CD4-positive, alpha-beta T cell treated with Interleukin-6 for 4 hours (primary cell): Measurements from ENCODE around the gene WIPI1.
"Not testable (repeated sequence)": the region's sequence is repeated elsewhere in the genome, so short reads cannot be mapped to it uniquely, and the experiment has no call there.

Experiments
- DNase-seq: peaks from one replicate; pipeline ENCODE4 v3.0.0-alpha.2; 2020; ENCODE audit warnings: mixed read lengths

Gene WIPI1

DNA sequence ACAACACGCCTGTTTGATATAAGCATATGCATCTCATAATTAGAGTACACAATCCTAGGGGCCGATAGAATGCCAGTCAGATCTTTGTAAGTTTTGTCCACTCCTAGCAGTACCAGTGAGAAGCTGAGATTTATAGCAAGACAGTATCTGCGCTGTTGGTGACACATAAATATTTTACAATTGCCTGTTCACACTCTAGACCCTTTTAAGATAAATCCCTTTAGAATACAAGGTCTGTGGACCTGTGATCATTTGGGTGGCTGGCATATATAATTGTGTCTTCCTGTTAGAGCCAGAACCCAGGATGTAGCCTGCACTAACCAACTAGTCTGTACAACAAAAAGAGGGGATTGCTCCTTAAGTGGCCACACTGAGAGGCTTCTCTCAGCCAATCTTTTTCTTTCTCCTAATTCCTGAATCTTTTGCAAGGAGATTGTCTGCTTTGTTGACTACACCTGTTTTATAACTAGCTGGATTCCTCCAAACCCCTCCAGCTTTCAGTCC is 74.7 kb downstream of the WIPI1 start:
- DNase-seq: no peak

DNA sequence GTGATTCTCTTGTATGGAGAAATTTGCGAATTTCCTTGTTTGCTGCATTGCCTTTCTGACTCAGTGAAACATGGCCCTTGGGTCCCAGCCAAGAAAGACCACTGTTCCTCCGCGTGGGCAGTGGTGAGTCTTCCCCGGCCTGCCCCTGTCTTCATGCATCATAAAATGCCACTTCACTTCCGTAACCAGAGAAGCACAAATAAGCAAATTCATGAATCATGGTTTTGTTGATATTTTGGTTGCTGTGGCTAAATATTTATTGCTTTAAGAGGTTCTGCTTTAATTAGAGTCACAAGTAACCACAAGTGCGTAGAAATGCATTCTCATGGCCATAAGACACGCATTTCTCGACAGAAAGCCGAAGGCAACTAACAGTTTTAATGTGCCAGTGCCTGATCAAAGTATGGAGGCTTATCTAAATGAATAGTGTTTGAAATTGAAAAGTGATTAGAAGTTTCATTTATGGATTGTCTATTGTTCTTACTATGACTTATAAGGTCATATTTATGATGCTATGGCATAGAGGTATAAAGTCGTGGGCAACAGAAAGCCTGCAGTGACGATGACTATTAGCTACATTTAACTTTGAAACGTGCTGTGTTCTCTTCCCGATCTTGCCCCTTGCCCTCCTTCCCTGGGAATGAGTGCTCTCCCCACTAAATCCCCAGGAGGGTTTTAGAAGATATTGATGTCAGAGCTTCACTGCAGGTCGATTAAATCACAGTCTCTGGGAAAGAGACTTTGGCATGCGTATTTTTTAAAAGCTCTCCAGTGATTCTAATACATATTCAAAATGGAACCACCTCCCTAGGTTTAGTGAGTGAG is 76.0 kb downstream of the WIPI1 start:
- no peak for DNase-seq

DNA sequence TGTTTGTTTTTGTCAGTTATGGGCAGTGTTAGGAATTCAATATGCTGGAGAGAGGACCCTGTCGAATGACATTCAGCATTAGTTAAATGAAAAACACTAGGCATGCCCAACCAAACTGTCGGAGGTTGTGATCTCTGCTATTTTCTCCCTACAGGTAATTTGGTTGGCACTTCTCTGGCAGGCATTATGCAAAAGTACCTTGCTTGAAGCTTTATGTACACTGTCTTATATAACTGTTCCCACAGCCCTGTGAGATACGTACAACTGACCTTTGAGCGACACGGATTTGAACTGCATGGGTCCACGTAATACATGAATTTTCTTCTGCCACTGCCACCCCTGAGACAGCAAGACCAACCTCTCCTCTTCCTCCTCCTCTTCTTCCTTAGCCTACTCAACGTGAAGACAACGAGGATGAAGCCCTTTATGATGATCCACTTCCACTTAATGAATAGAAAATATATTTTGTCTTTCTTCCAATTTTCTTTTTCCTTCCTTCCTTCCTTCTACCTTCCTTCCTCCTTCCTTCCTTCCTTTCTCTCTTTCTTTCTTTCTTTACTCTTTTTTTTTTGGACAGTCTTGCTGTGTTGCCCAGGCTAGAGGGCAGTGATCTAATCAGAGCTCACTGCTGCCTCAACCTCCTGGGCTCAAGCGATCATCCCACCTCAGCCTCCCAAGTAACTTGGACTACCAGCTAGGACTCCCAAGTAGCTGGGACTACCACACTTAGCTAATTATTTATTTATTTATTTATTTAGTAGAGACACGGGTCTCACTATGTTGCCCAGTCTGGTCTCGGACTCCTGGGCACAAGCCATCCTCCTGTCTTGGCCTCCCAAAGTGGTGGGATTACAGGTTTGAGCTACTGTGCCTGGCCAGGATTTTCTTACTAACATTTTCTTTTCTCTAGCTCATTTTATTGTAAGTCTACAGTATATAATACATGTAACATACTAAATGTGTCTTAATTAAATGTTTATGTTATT is 77.3 kb downstream of the WIPI1 start:
- DNase-seq: no peak

DNA sequence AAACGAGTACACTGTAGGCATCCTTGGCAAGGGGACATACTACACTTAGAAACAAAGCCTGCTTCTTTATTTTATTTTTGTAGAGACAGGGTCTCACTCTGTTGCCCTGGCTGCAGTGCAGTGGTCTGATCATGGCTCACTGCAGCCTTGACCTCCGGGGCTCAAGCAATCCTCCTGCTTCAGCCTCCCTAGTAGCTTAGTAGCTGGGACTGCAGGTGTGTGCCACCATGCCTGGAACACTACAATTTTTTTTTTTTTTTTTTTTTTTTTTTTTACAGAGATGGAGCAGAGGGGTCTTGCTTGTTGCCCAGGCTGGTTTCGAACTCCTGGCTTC is 78.2 kb downstream of the WIPI1 start:
- DNase-seq: no peak

DNA sequence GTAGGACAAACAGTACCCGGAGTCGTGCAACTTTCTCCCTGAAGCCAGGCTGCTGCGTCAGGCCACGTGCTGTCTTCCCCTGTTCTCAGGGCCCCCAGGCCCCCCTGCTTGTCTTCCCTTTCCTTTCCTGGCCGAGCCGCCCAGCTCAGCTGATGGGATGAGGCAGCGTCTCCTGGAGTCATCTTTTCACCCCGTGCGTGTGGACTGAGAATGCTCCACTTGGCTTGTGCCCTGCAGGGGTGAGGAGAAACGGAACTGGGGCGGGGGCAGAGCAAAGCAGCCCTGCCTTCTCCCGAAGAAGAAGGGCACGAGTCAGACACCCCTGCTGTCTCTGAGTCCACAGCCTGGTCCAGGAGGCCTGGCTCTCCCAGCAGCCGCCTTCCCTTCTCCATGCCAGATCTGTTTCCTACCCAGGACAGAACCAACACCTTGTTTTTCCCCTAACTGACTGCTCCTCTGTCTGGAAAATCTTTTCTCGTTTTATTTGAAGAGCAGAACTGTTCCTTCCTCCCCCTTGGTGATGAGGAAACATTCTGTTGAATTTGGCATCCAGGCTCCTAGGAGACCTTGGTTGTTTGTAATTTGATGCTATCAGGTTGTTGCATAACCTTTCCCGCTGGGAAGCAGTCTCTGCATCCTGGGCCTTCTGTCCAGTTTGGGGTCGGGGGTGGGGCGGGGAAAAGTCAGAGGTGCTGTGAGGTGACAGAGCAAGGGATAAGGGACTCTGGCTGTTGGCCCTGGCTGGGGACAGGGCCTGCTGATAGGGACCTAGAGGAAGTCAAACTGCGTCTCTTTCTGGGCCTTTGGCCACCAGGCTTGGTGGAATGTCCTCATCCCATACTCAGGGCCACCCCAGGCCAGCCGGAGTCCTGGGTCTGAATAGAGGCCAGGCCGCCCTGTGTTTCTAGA is 78.8 kb downstream of the WIPI1 start:
- DNase-seq: no peak

DNA sequence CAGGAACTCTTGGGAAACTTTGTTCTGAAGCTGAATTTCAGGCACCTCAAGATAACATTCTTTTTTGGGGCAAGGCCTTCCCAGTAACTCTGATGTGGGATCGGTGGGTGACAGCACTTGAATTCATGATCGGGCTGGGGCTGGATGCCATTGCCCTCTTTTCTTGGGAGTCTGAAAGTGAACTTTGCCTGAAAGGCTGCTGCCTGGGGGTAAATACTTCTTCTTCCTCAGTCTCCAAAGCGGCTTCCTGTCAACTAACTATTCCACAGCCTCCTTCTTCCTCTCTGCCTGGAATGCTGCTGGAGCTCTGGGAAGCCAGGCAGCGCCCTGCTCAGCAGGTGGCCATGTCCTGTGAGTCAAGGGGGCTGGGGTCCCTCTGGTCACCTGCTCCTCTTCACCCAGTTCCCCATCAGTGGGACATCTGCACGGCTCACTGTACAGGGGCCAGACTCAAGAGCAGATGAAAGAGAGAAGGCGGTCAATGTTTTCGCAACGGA is 79.5 kb downstream of the WIPI1 start:
- DNase-seq: no peak

DNA sequence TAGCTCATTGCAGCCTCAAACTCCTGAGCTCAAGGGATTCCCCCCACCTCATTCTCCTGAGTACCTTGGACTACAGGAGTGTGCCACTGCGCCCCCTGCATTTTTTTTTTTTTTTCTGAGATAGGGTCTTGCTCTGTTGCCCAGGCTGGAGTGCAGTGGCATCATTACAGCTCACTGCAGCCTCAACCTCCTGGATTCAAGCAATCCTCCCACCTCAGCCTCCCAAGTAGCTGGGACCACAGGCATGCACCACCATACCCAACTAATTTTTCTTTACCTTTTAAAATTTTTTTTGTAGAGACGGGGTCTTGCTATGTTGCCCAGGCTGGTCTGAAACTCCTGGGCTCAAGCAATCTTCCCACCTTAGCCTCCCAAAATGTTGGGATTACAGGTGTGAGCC is 81.1 kb downstream of the WIPI1 start:
- DNase-seq: not testable (repeated sequence)

DNA sequence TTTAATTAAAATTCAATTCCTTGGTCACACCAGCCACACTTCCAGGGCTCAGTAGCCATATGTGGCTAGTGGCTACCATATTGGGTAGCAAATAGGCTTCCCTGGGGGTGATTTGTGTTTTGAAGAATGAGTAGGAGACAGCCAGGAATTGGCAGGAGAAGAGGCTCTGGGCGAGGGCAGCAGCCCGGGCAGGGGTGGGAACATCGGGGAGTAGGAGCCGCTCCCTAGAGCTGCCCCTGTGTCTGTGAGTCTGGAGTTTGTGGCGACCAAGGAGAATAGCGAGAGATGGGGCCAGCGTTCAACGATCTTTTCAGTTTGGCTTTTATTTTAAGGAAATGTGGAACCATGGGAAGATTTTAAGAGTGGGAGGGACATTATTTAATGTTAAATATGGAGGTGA is 81.7 kb downstream of the WIPI1 start:
- no peak for DNase-seq
